Activated CD4-positive, alpha-beta T cell treated with anti-CD3 and anti-CD28 coated beads for 24 hours (primary cell): Measurements from ENCODE around the gene IQCE.
"Not testable (repeated sequence)": the region's sequence is repeated elsewhere in the genome, so short reads cannot be mapped to it uniquely, and the experiment has no call there.

ENCODE experiments used
- DNase-seq, 2 donors: peaks; one replicate each; pipeline ENCODE4 v3.0.0-alpha.2; 2020; ENCODE audit warnings: low read depth in 2 of 2

Gene IQCE

DNA sequence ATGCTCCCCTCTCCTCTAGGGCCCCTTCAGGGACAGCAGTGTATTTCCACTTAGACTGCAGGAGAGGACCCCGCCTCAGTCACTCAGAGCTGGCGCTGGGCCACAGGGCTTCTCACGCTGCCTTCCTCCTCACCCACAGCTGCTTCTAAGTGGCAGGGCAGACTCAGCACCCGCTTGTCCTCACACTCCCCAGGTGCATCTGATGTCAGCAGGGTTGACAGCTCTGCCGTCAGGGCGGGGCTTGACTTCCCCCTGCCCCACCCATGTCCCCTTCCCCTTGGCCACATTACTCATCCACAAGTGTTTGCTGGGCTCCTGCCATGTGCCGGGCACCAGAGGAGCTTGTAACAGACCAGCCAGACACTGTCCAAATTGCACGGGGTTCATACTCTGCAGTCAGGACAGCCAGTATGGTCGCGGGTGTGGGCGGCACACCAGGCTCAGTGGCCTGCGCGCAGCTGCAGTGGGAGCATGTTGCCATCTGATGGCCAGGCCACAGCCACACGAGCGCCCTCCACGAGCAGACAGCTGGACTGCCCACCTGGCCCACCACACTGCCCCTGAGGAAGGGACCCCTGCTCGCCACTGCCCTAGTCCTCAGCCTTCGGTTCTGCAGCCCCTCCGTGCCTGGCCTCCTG lies 43.7 kb downstream of the IQCE start:
- DNase-seq: no peak

DNA sequence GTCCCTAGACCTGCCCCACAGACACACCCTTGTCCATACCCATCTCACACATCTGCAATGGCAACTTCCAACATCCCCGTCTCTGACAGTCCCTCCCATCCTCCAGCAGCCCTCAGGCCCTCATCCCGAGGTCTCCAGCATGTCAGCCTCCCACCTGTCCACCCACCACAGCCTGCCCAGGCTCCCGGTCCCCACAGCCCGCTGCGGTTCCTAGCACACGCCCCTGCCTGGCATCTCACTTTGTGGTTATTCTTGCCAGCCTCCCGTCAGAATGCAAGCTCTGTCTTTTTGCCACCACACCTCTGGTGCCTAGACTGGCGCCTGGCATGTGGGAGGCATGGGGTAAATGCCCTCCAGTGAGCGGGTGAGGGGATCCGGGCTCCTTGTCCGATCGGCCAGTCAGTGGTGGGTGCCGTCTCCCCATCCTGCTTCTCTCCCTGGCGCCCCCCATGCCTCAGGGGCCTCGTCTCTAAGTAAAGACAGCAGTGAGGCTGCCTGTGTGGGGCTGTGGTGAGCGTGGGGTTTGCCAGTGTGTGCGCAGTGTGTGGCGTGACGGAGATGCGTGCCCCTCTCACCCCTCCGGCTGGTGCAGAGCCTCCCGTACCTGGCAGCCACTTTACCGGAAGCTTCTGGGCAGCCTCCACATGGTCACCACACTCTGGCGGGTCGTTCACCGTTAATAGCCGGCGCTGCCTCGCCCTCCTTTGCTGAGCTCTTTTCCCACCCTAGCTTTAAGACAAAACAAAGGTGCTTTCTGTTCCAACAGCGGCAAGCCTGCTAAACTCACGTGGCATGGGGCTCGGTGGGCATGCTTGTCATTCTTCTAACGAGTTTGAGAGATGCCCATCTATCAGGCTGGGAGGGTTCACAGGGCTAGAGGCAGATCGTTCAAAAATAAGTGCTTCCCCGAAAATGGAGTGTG lies 44.5 kb downstream of the IQCE start:
- no peak for DNase-seq

DNA sequence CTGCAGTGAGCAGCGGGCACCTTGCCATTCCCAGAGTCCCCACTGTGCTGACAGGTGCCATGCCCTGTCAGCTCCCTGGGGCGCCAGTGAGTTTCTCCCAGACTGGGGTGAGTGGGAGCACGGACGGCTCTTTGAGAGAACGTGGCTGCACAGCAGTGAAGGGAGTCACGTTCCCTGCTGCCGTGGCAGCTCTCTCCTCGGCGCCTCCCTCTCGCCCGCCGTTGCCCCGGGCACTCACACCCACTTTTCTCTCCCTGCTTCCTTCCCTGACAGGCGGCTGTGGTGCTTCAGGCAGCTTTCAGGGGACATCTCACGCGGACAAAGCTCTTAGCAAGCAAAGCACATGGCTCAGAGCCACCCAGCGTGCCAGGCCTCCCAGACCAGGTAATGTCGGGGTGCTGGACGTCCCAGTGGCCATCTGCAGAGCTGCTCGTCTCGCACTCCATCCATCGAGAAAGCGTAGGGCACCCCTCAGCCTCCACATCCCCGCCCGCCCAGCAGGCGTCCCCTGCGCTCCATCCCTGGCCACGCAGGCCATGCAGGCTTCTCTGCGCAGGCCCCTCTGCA lies 45.9 kb downstream of the IQCE start:
- DNase-seq: no peak

DNA sequence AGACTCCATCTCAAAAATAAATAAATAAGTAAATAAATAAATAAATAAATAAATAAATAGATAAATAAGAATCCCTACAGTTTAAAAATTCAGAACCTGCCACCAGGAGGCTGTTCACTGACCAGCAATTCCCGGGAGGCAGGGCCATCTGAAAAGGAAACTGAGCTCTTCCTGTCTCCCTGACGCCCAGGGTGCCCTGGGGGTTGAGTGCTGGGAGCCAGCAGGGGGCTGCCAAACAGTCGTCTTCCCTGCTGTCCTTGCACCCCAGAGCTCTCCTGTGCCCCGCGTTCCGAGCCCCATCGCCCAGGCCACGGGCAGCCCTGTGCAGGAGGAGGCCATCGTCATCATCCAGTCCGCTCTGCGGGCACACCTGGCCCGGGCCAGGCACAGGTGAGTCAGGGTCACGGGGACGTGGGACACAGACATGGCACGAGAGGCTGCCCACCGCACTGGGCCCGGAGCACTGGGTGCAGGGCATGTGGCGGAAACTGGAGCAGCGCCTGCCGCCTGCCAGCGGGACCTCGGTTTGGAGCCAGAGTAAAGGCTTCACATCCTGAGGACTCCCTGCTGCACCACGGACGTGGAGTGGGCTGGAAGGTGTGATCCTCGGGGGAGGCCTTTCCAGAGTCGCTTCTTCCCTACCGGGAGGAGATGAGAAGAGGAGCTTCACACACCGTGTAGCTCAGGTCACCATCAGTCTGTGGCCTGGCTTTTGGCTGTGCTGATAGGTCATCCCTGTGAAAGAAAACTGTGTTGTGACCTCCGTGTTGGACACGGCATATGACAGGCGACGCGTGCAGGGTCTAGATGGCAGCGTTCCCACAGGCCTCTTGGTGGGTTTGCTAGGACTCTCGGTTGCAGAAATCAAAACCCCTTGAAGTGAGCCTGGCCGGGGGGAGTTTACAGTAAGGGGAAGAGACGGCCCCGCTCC lies 47.1 kb downstream of the IQCE start:
- no peak for DNase-seq

DNA sequence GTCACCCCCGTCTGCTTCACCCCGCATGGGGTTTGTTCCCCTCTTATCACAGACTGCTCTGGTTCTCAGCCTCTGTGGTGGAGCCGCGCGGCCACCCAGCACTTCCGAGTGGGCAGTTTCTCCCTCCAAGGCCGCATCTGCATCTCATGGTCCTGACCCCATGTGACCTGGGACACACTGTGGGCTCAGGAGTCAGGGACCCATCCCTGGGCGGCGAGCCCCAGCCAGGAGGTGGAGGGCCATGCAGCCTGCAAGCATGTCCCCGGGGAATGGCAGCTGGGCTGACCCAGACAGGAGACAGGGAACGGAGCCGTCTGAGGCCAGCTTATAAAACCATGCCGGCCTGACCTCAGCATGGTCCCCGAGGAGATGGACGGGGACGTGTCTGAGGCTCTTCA lies 47.8 kb downstream of the IQCE start:
- no peak for DNase-seq

DNA sequence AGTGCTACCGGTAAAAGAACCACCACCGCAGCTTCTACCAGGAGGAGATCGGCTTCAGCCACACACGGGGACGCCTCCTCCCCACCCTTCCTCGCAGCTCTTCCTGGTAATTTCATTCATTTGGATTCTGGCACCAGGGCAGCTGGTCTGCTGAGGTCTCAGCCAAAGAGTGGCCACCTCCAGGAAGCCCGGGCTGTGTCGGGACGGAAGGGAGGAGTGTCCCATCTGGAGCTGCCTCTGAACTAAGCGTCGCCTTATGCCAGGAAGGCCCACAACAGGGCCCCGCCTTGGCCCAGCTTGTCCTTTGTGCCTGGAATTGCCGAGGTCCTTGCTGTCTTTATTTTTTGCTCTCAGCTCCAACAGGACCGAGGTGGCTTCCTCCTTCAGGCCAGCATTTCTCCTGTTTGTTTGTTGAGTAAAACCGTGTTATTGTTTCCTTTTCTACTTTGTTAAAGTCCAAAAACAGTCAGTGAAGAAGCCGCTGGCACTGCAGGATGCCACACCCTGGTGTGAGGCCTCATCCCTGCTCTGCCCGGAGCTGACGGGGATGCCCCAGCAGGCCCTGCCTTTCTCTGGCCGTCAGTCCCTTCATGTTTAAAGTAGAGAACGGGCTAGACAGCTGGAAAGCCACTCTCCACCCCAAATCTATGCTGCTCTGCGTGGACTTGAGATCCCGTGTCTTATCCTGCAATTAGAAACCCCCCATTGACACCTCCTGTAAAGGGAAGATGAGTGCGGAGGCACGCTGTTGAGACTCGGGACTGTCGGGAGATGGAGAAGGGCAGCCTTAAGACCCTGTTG lies 48.5 kb downstream of the IQCE start:
- no peak for DNase-seq

DNA sequence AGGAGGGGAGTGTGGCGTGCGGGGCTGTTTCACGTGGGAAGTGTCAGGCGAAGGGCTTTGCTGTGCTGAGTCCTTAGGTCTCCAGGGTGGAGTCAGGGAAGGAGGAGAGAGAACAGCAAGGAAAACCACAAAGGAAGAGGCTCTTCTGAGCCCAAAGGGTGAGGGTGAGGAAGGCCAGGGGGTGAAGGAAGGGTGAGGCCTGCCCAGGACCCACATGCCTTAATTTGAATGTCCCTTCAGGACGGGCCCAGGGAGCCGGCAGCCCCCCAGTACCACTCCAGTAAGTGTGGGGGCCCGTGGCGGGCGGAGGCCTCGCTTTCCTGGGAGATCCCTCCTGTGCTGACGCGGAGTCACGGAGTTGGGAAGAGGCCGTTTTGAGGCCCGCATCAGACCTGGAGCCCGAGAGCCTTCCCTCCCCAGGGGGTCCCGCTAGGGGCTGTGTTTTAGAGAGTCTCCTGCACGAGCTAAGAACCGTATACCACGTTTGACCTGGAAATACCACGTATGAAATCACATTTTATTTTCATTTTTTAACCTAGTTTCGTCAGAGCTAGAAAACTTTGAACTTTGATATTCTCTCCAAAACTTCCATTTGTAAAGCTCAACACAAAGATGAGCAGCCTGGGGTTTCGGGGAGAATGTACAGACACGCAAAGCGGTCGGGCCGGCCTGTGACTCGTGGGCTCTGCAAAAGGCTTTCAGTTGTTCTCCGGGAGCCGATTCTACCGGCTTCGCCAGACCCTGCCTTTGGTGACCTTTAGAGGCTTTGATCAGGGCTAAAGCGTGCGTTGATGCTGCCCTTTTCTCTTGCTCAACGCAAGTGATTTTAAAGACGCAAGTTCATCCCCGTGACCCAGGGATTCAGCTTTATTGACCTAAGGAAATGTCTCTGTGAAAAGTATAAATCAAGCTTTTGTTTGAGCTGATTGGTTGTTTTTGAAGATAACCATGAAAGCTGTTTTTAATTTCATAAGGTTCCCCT lies 49.4 kb downstream of the IQCE start:
- no peak for DNase-seq

DNA sequence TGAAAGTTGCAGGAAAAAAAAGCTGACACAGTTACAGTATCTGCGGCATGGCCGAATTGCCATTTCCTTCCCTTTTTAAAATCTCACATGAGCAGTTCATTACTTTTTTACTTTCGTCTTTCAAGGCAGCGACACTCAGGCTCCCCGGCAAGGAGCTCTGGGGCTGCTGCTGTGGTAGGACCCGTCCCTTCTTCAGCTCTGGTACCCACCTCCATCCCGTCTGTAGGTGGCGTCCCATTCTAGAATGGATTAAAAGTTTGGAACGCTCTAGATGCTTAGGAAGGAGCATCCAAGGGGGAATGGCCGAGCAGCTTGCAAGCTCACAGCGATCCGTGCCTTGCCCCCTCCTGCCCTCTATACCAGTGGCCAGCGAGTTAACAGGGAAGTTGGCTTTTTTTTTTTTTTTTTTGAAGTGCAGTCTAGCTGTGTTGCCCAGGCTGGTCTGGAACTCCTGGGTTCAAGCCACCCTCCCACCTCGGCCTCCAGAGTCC lies 50.2 kb downstream of the IQCE start:
- no peak for DNase-seq

DNA sequence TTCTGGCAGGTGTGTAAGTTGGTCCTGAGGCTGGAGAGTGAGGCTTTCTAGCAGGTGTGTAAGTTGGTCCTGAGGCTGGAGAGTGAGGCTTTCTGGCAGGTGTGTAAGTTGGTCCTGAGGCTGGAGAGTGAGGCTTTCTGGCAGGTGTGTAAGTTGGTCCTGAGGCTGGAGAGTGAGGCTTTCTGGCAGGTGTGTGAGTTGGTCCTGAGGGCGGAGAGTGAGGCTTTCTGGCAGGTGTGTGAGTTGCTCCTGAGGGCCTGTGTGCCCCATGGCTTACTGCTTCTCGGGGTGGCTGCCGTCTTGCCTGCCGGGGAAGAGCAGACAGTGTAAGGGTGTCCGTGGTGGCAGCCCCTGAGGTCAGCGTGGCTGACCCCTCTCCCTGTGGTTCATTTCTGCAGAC lies 50.9 kb downstream of the IQCE start:
- DNase-seq: not testable (repeated sequence)

DNA sequence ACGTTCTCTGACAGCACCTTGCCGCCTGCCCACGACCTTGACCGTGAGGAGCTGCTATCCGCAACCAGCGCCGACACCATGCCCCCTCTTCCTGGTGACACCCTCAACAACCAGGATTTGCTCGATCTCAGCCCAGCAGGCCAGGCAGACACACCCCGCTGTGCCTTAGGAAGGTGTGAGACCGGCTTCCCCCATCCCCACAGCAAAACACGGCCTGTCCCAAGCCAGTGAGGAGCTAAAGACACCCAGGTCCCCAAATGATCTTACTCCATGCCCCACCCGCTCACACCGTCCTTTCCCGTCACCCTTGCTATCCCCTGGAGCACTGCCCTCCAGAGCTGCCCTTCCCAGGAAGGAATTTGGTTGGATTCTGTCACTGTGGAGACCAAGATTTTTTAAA lies 51.7 kb downstream of the IQCE start:
- DNase-seq: no peak

DNA sequence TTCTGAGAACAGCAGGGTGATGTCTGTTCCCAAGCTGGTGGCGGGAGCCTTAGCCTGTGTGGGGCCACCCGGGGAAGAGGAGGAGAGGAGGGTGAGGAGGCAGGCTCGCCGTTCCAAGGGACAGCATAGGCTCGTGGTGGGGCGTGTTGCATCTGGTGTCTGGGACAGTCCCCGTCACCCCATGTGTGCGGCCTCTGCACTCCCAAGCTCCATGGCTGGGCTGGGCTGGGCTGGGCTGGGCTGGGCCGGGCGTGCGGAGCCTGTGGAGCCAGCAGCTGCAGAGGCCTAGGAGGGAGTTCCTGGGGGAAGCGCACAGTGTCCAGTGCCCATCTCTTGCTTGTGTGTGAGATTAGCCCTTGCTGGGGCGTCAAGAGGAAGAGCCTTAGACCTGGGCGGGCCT lies 52.1 kb downstream of the IQCE start:
- DNase-seq: no peak

DNA sequence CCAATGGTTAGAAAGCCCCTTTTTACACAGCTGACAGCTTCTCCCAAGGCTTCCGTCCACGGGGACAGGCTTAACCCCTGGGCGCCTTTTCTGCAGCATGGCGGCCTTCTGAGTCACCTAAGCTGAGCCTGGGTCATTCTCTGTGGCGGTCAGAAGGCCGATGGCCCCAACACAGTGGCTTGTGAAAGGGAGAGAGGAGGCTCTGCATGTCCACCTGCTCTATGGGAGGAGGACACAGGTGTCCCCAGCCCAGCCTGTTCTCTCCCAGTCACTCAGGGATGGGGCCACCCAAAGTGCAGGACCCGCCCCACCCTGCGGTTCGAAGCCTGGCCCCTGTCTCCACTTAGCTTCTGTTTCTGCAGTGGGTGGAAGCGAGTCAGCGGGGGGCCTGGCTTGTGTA lies 52.6 kb downstream of the IQCE start:
- DNase-seq: no peak

DNA sequence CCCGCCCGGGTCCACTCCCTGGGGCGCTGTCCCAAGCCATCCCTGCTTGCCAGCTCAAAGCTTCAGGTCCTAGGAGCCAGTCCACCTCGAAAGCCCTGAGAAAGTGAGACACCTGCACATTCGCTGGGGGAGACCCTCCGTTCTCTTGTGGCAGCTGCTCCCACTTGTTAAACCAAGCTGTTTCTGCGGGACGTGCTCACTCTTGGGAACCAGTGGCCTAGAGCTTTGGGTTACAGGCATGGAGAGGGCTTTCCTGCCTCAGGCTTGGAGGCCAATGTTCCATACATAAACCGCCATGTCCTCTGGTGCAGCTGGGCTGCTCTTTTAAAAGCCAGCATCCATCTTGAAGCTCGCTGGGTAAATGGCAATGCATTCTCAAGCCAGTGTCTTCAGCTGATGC lies 53.1 kb downstream of the IQCE start:
- no peak for DNase-seq

DNA sequence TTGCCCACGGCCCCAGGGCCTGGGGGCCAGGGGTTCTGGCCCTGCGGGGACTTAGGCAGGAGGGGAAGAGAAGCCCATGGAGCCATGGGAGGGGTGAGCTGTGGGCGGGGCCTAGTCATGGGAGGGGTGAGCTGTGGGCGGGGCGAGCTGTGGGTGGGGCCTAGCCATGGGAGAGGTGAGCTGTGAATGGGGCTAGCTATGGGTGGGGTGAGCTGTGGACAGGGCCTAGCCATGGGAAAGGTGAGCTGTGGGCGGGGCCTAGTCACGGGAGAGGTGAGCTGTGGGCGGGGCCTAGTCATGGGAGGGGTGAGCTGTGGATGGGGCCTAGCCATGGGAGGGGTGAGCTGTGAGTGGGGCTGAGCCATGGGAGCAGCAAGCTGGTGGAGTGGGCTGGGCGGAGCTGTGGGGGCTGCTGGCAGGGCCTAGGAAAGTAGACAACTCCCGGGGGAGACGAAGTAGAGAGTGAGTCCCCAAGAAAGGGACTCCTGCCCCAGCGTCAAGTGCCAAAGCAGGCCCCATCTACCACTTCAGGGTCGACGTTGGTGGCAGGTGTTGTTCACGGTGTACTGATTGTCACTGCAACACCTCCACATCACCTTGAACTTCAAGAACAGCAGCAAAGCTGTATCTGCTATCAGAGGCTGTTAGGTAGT lies 53.8 kb downstream of the IQCE start:
- DNase-seq: no peak

DNA sequence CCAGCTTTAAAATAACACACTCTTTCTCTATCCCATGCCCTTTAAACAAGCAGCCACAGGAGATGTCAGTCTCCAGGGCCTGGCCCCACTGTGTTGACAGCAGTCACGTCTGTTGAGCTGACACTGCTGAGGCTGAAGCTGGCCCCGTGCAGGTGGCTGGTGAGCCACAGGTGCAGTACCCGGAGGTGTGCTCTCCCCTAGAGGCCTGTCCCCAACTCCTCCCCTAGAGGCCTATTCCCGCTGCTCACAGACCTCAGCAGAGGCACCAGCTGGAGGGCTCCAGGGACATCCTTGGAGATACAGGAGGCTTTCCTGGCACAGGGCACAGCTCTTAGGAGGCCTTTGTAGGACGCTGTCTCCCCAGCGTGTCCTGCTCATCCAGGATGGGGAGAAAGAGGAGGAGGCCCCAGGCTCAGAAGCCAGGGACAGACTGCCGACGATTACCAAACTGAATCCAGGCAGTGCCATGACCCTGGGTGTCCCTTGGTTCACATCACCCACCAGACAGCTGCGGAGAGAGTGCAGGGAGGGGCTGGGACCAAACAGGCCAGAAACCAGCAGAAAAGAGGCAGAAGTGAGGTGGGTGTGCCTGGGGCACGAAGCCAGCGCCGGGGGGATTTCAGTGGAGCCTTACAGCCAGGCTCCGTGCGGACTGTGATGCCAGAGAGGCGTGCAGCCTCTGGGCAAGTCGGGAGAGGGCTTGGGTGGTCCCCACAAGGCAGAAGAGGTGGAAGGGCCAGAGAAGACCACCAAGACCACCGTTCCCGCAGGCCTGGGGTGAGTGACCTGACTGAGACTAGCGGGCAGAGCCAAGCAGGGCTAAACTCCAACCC lies 54.5 kb downstream of the IQCE start:
- no peak for DNase-seq

DNA sequence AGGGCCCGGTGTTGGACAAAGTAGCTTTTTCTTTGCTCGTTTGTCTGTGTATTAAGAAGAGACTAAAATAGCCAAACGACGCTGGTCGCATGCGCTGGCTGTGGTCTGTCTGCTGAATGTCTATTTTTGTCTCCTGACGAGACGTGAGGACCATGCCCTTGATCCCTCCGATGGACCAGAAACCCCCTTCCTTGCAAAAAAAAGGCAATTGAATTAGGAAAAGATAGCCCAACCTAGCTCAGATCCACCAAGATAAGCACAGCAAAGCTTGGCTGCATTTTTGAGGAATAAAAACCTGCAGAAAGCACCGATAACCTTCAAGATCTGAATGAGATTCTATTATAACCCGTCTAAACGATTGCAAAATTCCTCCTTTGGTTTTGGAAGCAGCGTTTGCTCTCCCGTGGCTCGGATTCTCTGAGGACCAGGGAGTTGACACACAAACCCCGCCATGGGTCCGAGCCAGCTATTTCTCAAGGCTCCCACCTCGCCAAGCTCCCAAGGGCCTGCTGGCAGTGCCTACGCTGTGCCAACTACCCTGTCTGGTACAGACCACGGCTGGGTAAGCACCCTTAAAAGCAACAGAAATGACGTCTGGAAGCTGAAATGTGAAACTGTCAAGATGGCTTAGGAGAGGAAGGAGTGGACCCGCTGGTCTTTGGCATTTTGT lies 55.3 kb downstream of the IQCE start:
- DNase-seq: no peak

DNA sequence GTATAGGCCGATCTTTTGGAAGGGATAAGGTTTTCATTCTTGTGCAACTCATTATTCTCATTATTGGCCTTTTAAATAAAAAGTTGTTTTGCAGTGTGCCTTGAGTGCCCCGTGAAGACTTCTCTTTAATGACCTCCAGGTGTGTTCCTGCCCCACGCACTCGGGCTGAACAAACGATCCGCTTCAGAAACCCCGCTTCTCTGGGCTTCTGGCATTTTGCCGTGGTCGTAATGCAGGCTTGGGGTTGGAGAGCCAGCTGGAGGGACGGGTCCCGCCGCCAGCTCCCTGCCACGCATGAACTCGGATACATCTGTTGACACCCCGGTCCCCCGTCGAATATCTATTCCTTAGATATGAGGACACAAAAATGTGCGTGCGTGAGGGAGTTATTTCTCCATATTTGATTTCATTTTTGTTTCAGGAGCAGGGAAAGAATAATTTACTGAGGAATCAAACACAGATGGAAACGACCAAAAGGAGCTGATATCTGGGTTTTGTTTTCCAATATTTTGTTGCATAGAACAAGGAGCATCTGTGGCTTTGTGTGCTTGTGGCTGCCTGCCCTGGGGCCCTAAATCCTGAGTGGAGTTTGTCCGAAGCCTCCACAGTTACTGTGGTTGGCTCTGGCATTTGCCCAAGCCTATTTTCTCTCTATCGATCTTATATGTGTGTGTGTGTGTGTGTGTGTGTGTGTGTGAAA lies 56.0 kb downstream of the IQCE start:
- no peak for DNase-seq
